ENCODE measurements around the gene EMC9. TPM values are rescaled to one million over a fixed set of nuclear protein-coding genes. Genes with fewer than 3 reads are reported as not detected.

Gene EMC9
- total and polyA plus RNA-seq, 12 donors = 21.6 to 149 (median 43.9) TPM

GRCh38 chr14:24146453-24146977, 5.1 kb upstream of the EMC9 start, which contains the start of gene PSME2:
Gene PSME2 (minus strand): TSS chr14:24146610. CDS start chr14:24146581, 29 bp downstream.
- Histone ChIP-seq H3K4me1 (replicated peaks in 1 of 2) (peaks cover 21 to 42% of the 10 kb centered on the region in 2 donors), H3K27ac (peak within 1 kb of the TSS; percentile 72 to 92 (median 84)), H3K4me3 (peak within 1 kb of the TSS; percentile 74 to 99 (median 78)), H3K36me3 (replicated peaks in 1 of 2) (peaks cover 0 to 55% of the 10 kb centered on the region in 2 donors), H3K9me3 (replicated peaks in 1 of 3) (no peaks in the 10 kb centered on the region), H3K27me3 (no peaks in the 10 kb centered on the region)
- peak; percentile 93 to 98 (median 98) for DNase-seq
- intact Hi-C loops (cut with DNase I) = no loop called here
- TF ChIP-seq POLR2A (IDR thresholded peaks at IDR 0.05) (peak in 1 of 2 donors; percentile 66), CTCF (IDR thresholded peaks at IDR 0.05) (peak in 1 of 6 experiments; percentile 10)
- WGBS, 4 donors = 0 to 2% (median 0%) methylated on average over 15 to 25 of the region's 25 CpGs

GRCh38 chr14:24145690-24146452, 4.5 kb upstream of the EMC9 start:
- no peak for TF ChIP-seq POLR2A (IDR thresholded peaks at IDR 0.05)
- no peak for TF ChIP-seq CTCF (IDR thresholded peaks at IDR 0.05)
- Histone ChIP-seq H3K4me1 (replicated peaks in 1 of 2) (peaks cover 22 to 42% of the 10 kb centered on the region in 2 donors), H3K9me3 (replicated peaks in 1 of 3) (no peaks in the 10 kb centered on the region), H3K27ac (peak overlapping the region; percentile 72 to 92 (median 84)), H3K27me3 (no peaks in the 10 kb centered on the region), H3K4me3 (peak overlapping the region in 3 of 4 donors; percentile 42 to 99 (median 74)), H3K36me3 (replicated peaks in 1 of 2) (peaks cover 0 to 48% of the 10 kb centered on the region in 2 donors)
- intact Hi-C loops (cut with DNase I) = no loop called here
- DNase-seq = no peak
- WGBS, 4 donors = 6 to 12% (median 9%) methylated on average over 8 to 9 of the region's 9 CpGs

- Histone ChIP-seq H3K36me3 (replicated peaks in 1 of 2) (peaks cover 0 to 42% of the 10 kb centered on the region in 2 donors), H3K4me3 (no peak overlapping the region), H3K27ac (peak overlapping the region in 4 of 5 donors; percentile 82 to 92 (median 86))
Observed at GRCh38 chr14:24145219-24145618, 3.8 kb upstream of the EMC9 start.

More at GRCh38 chr14:24145219-24145618, 3.8 kb upstream of the EMC9 start:
- WGBS, 4 donors = 43 to 90% (median 83%) methylated on average over 1 to 2 of the region's 2 CpGs
- Histone ChIP-seq H3K4me1 (replicated peaks in 1 of 2) (peaks cover 26 to 45% of the 10 kb centered on the region in 2 donors), H3K27me3 (no peaks in the 10 kb centered on the region), H3K9me3 (replicated peaks in 1 of 3) (no peaks in the 10 kb centered on the region)
- TF ChIP-seq CTCF (IDR thresholded peaks at IDR 0.05) (no peak), POLR2A (IDR thresholded peaks at IDR 0.05) (no peak)
- no peak for DNase-seq
- intact Hi-C loops (cut with DNase I) = no loop called here

Data from adrenal gland (tissue), 12 donors.